Measurements from ENCODE around the gene PSMD11.
"Not testable (repeated sequence)": the region's sequence is repeated elsewhere in the genome, so short reads cannot be mapped to it uniquely, and the experiment has no call there.

PSMD11 gene

DNA sequence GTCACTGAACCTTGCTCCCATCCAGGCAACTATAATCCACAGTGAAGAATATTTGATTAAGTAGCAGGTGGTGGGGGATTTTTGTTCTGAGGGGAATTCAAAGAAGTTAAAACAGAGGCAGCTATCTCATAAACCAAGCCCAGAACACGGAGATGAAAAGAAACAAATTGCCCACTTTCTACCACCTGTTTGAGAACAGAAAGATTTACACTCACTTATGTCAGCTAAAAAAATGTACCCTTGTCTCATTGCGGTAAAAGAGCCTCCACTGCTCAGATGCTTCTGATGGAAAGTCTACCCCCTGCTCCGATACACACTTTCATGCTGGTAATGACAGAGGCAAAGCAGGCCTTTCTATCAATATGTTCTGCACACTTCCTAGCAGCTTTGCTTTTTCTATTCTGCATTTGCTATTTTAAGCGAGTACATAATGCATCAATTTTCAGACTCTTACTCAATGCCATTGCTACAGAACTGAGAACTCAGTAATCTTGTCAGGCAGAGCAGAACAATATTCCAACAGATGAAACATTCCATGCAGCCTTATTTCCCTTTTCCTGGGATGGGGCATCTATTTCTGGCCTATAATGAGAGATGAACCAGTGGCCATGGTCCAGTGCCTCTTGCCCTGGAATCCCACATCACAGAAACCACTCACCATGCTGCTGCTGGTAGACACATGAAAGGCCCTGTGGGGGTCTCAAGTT is 71.5 kb downstream of the PSMD11 start:
- no peak for DNase-seq

GRCh38 chr17:32516450-32516849 is 72.1 kb downstream of the PSMD11 start:
- DNase-seq, result no peak

DNA sequence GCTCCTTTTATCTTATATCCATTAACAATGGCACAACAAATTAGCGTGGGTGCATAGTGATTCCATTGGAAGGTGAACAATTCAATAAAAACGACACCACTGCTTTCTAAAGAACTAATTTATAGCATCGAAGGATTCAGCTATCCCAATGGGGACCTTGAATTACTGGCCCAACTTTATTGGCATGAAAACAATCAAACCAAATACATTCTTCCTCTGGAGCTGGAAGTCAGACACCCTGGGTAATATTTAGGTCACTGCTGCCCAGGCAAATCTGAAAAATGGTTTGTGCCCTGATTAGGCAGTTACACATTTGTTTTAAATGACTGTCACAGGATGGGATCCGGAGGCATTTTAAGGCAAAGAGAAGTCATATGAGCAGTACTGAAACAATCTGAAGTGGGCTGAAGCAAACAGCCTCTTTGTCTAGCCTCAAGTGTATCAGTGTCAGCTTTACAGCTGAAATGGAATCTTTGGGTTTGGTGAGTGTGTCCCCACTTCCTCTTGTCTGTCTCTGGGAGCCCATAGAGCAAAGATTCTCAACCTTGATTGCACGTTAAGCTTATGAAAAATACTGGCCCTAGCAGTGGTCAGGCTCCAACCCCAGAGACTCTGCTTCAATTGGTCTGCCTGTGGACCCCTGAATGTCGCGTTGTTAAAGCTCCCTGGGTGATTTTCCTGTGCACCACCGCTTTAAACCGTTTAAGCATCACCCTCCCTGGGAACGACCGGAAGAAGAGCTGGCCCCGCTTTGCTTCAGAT is 72.8 kb downstream of the PSMD11 start:
- DNase-seq, result no peak

DNA sequence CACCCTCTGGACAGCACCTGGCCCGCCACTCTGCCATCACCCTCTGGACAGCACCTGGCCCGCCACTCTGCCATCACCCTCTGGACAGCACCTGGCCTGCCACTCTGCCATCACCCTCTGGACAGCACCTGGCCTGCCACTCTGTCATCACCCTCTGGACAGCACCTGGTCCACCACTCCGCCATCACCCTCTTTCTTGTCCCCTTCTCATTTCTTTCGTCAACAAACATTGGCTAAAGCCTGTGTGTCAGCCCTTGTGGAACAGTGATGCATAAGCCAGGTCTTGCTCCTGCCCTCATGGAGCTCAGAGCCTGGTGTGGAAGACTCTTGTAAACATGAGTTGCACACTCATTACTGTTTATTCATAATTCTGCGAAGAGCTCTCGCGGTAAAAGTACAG is 73.7 kb downstream of the PSMD11 start:
- DNase-seq, result no peak

GRCh38 chr17:32518646-32519227 is 74.4 kb downstream of the PSMD11 start:
- no peak for DNase-seq

DNA sequence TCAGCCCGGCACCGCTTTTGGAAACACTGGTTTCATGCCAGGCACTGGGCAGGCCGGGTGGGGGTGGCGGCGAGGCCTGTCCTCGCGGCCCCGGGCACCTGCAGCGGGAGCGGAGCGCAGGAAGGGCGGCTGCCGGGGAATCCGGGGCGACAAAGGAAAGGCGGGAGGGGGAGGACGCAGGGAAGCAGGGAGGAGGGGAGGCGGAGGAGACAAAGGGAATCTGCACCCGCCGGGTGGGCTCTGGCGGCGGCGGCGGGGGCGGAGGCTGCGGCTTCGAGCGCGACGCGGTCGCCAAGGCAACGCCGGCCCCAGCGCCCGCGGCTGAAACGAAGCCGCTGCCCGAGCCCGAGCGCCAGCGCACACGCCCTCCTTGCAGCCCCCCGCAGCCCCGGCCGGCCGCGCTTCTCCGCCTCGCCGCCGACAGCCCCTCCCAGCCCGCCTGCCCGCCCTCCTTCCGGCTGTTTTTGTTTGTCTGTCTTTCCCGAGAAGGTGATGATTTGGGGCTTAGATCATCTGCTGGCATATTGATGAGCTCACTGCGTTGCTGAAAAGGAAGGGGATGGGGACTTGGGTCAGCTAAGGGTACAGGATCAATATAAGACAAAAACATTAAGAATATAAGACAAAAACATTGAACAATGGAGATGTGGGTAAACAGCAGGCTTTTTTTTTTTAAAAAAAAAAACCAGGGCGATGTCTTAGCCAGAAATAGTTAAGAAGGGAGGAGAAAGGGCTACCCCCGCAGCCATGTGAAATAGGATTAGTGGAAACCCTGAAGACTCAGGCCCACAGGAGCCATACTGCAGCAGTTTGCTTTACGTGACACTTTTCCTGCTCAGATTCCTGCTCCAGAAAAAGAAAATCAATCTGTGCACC is 75.2 kb downstream of the PSMD11 start:
- peak; percentile 71 for DNase-seq

DNA sequence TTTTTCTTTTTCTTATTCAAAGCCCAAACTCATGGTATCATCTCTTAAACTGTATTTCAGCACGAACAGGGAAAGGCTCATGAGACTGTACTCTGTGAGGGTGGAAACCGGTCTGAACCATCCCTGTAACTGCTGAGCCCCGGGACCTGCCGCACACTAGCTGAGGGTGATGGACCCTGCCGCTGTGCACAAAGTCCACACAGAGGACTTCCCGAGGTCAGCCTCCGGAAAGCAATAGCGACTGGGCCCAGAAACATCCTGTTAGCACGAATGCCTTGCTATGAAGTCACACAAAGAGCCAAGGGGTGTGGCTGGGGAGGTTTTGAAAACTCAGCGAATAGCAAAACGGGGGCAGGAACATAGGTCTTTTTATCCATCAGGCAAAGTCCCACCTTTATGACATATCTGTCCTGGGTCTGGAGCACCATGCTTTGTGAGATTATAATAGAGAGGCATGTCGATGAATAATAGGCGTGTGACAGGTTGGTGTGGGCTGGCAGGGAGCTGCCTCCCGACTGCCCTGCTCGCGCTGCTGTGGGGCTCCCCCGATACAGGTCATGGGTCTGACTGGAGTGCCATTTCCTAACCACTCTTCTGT is 75.9 kb downstream of the PSMD11 start:
- no peak for DNase-seq

GRCh38 chr17:32520737-32521404 is 76.6 kb downstream of the PSMD11 start:
- no peak for DNase-seq

GRCh38 chr17:32523017-32523680 is 78.8 kb downstream of the PSMD11 start:
- no peak for DNase-seq

GRCh38 chr17:32523827-32524552 is 79.7 kb downstream of the PSMD11 start:
- DNase-seq, result no peak

DNA sequence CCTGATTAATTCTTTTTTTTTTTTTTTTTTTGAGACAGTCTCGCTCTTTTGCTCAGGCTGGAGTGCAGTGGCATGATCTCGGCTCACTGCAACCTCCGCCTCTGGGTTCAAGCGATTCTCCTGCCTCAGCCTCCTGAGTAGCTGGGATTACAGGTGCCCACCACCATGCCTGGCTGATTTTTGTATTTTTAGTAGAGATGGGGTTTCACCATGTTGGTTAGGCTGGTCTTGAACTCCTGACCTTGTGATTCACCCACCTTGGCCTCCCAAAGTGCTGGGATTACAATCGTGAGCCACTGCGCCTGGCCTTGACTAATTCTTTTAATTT is 80.2 kb downstream of the PSMD11 start:
- DNase-seq, result not testable (repeated sequence)

GRCh38 chr17:32525122-32525521 is 80.8 kb downstream of the PSMD11 start:
- no peak for DNase-seq

GRCh38 chr17:32527146-32527545 is 82.8 kb downstream of the PSMD11 start:
- DNase-seq, result no peak

DNA sequence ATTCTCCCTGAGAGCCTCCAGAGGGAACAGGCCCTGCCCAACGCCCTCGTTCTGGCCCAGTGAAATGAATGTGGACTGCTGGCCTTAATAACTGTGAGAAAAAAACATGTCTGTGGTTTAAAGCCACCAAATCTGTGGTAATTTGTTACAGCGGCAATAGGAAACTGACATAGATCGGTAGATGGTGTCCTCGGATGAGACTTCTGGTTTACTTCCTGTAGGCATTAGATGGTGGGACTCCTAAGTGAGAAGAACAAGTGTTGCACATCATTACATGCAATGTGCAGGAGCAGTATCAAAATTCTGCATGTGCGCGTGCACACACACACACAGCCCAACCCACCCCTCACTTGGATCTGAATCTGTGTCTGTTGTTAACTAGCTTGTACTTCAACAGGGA is 84.5 kb downstream of the PSMD11 start:
- DNase-seq, result no peak

GRCh38 chr17:32529604-32530003 is 85.3 kb downstream of the PSMD11 start:
- no peak for DNase-seq
